ENCODE data around the gene ZNF827.

ZNF827 gene

GRCh38 chr4:145934434-145935047 is 4.1 kb downstream of the ZNF827 start:
- DNase-seq: no peak

- no peak for DNase-seq
Observed at GRCh38 chr4:145933134-145933533, 5.5 kb downstream of the ZNF827 start.

- DNase-seq: no peak
Observed at GRCh38 chr4:145931403-145931802, 7.2 kb downstream of the ZNF827 start.

DNA sequence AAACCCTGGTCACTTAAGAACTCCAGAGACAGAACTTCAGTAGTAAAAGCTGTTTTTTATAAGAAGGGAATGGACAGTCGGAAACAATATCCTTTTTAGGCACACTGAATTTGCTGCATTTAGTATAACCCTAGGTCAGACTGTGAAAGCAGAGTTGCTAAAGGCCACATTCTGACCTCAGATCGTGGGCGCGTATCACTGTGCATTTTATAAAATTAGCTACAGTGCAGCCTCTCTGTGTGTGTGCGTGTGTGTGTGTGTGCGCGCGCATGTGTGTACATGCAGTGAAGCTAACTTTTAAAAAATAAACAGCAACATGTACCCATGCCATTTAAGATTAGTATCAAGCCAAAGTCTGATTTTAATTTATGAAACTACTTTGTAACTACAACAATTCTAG is 8.0 kb downstream of the ZNF827 start:
- no peak for DNase-seq

DNA sequence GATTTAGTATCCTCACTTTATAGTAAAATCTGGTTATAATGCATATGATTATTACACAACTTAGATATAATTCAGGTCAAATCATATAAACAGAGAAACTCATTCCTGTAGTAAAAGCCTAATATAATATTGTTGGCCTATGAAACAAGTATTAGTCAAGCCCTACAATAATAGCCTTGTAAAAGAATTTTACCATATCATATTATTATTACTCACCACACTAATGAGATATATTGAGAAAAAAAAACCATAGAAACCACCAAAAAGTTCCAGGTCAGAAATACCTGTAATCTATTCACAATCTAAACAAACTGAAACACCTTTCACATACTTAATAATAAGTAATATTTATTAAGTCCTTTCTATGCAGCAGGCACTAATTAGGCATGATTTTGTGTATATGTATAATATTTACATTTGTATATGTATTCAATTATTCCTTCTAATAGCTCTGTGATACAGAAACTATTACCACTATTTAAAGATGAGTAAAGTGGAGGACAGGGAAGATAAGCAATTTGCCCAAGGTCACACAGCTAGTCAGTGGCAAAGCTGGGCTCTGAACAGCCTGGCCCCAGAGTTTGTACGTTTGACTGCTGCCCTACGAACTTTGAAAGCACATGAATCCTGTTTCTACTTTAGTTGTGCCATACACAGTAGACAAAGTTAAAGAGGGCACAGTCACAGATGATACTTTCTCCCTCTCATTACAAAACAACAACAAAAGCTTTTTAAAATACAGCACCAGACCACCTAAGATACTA is 9.0 kb downstream of the ZNF827 start:
- DNase-seq: no peak

GRCh38 chr4:145928748-145929147 is 9.9 kb downstream of the ZNF827 start:
- no peak for DNase-seq

GRCh38 chr4:145927030-145927429 is 11.6 kb downstream of the ZNF827 start:
- no peak for DNase-seq

GRCh38 chr4:145921231-145921630 is 17.4 kb downstream of the ZNF827 start:
- DNase-seq: no peak

- no peak for DNase-seq
Observed at GRCh38 chr4:145920205-145920604, 18.4 kb downstream of the ZNF827 start.

- DNase-seq: no peak
Observed at GRCh38 chr4:145912376-145912775, 26.2 kb downstream of the ZNF827 start.

DNA sequence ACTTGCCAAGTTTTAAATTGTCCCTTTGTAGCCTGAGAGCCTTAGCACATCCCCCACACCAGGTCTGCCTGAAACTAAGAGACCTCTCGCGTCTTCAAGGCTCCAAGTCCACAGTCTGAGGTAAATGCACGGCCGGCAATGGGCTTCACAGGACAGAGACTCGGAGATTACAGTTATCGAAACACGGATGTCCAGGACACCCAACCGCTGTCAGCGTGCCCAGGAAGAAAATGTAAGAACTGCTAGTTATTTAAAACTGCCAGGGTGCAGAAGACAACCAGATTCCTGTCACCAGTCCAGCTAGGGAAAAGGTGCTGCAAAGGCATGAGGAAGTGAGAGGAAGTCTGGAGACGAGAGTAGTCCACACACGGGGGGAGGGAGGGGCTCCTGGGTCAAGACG is 28.9 kb downstream of the ZNF827 start:
- no peak for DNase-seq

DNA sequence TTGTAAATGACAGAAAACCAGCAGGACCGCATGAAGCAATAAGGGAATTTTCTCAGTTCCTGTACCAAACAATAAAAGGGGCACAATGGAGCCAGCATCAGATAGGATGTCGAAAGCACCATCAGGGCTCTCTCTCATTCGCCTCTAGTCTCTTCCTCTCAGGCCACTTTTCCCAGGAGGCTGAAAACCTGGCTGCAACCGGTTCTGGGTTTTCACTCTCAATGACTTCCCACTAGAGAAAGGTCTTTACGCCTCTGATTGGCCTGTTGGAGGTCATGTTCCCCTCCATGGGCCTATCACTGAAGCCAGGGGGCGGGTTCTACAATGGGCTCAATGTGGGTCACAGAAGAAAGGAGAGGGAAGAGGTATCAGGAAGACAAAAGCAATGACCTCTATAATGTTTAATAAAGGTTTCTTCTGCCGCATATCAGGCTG is 29.3 kb downstream of the ZNF827 start:
- no peak for DNase-seq

DNA sequence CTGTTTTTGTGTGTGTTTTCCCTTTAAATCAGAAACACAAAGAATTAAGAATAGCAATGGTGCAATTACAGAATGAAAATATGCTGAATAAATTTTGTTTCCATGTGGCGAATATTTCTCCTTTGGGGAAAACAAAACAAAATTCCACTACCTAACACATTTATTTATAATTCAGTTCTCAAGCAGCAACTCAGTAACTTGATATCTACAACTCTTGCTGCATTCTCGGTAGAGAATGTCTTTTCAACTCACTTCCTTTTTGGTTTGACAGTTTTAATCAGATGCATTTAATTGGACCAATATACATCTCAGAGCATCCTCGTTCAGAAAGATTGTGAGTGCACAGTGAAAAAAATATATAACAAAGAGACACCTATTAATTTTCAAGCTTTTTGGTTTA is 30.8 kb downstream of the ZNF827 start:
- DNase-seq: no peak

DNA sequence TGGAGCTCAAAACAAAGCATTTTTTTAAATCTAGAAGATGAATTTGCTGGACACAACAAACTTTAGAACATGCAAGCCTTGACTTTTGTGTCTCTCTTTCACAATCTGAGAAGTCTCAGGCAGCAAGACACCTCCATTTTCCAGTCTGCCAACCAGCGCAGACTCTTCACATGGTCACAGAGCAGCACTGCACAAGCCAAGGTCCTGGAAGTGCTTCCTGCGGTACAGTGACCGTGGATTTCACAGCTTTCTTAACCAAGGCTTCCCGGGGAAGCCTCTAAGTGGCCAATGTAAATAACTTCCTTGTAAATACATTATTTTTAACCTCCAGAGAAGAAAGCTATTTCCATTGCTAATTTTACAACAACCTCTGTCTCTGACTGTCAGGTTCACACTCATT is 31.2 kb downstream of the ZNF827 start:
- DNase-seq: no peak

GRCh38 chr4:145904413-145905177 is 34.0 kb downstream of the ZNF827 start:
- no peak for DNase-seq

DNA sequence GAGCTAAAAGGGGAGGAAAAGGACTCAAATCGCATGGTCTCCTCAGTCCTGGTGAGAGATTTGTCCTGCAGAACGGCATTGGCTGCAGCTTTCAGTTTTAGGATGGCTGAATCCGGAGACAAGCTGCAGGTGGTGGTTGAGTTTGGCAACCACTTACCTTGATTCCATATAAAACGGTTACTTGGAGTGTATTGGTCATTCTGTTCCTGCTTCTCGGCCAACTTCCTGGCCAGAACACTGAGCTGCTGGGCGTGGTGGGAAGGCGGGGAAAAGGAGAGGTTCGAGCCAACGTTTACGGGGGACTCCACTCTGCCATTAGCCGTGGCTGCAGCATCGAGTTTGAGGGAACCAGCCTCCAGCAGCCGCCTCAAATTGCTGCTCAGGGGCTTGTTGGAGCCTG is 36.1 kb downstream of the ZNF827 start:
- DNase-seq: no peak

DNA sequence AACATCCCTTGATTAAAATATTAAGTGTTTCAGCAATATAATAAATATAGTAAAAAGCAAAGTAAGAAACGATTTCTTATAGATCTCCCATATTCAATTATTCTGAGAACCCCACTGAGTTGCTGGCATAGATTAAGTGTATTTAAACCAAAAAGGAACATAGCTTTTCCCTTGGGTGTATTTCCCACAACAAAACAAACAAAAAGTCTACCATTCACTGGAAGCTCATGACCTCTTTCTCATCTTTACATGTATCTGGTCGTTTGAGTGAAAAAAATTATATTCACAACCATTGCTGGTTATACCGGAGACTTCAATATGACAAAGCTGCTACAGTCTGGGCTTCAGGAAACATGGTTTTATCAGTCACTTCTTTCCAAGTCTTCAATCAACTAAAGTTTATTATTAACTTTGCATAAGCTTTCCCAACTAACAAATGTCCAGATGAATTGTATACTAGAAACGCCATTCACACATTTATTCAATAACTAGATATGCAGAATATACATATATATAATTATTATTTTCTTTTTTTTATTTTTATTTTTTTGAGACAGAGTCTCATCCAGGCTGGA is 38.6 kb downstream of the ZNF827 start:
- no peak for DNase-seq

GRCh38 chr4:145898926-145899531 is 39.6 kb downstream of the ZNF827 start:
- DNase-seq: no peak

GRCh38 chr4:145898466-145898865 is 40.2 kb downstream of the ZNF827 start:
- no peak for DNase-seq

DNA sequence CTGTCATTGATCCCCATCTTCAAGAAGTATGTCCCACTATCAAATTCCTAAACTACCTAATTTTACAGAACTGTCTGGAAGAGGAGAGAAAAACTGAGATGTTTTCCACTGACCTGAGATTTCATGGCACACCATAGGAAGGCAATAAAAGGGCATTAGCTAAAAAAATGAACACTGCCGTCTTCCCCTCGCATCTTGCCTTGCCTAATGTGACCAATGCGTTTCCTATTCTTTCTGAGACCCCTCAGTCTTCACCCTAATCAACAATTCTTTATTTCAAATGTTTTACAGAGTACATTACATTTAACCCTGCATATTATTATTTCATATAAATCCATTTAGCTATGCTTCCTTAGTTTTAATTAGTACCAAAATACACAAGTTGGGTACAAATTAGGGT is 43.6 kb downstream of the ZNF827 start:
- DNase-seq: no peak

GRCh38 chr4:145891958-145892357 is 46.7 kb downstream of the ZNF827 start:
- DNase-seq: no peak

GRCh38 chr4:145890689-145891088 is 47.9 kb downstream of the ZNF827 start:
- no peak for DNase-seq

DNA sequence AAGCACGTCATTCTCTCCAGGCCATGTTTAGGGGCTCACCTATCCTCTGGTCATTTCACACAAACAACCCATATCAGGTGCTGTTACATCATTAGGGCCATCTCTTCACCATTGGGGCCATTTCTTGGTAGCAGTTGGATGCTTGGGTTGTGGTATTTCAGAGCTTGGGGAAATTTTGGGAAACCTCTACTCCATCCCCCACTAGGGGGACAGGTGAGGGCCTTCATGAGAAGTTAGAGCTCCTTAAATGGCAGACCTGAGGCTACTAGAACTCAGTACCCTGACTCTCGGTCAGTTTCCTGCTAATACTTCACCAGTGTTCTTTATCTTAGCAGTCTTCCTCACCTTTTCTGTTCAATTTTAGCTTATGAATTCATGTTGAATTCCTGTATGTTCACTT is 50.2 kb downstream of the ZNF827 start:
- no peak for DNase-seq

Data from NCI-H1092 treated with DMSO at 0.1 percent for 48 hours (cell line).